ENCODE measurements around the gene CERS4. TPM values are rescaled to one million over a fixed set of nuclear protein-coding genes. Genes with fewer than 3 reads are reported as not detected.
A peak's percentile ranks its signal among the peaks of the same experiment; 100 is the strongest.
"Not testable (repeated sequence)": the region's sequence is repeated elsewhere in the genome, so short reads cannot be mapped to it uniquely, and the experiment has no call there.

The CERS4 gene
- total RNA-seq, 2 experiments from 2014 or later: 32.5 to 32.8 TPM

GRCh38 chr19:8240274-8241229 lies 31.4 kb downstream of the CERS4 start:
- POLR2A ChIA-PET: interaction anchor here (0.6 to 3.1 kb wide), 2 partner anchors 27 to 31 kb away, joined by 3 to 9 read pairs; partner anchors contain the start of gene CERS4
- Mint-ChIP-seq H3K4me3 (peak overlapping the region; percentile 61), H3K4me1 (peaks cover 24% of the 10 kb centered on the region), H3K36me3 (peaks cover 44% of the 10 kb centered on the region), H3K27me3 (no peaks in the 10 kb centered on the region), H3K9me3 (peaks cover 13% of the 10 kb centered on the region), H3K27ac (peak overlapping the region; percentile 77)
- DNase-seq: peak; percentile 72
- peak; percentile 87 for ATAC-seq (ENCODE audit: low read depth)

- Mint-ChIP-seq H3K9me3 (peaks cover 13% of the 10 kb centered on the region), H3K27me3 (no peaks in the 10 kb centered on the region), H3K36me3 (peaks cover 47% of the 10 kb centered on the region), H3K27ac (no peak overlapping the region), H3K4me1 (peaks cover 24% of the 10 kb centered on the region), H3K4me3 (no peak overlapping the region)
- DNase-seq (no peak), ATAC-seq (ENCODE audit: low read depth) (no peak)
- POLR2A ChIA-PET: interaction anchor here (0.5 to 3.1 kb wide), 3 partner anchors 25 to 149 kb away, joined by 3 to 9 read pairs (median 3); partner anchors contain the start of gene CERS4
Measured at GRCh38 chr19:8241646-8242045, 32.5 kb downstream of the CERS4 start.

- Mint-ChIP-seq H3K4me3 (no peak overlapping the region), H3K27me3 (peaks cover under 1% of the 10 kb centered on the region), H3K27ac (no peak overlapping the region), H3K36me3 (peaks cover 47% of the 10 kb centered on the region), H3K4me1 (peaks cover 22% of the 10 kb centered on the region), H3K9me3 (peaks cover 13% of the 10 kb centered on the region)
- ATAC-seq (ENCODE audit: low read depth) (no peak), DNase-seq (no peak)
- POLR2A ChIA-PET: interaction anchor here (0.6 to 3.1 kb wide), 3 partner anchors 25 to 235 kb away, joined by 3 to 9 read pairs (median 4); partner anchors contain the start of gene CERS4
Measured at GRCh38 chr19:8242211-8242821, 33.1 kb downstream of the CERS4 start.

DNA sequence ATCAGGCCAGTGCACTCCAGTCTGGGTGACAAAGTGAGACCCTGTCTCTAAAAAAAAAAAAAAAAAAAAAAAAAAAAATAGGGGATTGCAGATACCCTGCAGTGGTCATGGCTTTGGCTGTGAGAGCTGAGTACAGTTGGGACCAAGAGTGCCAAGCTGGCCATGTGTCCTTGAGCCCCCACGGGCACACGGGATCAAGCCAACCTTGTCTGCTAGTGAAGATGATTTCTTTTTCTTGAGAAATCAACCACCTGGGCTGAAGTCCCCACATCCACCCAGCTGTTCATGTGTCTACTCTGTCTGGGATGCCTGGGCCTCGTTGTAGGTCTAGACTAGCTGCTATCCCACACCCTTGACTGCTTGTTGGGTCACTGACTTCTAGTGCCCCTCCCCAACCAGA lies 34.0 kb downstream of the CERS4 start:
- H3K4me3 Mint-ChIP-seq: no peak overlapping the region
- H3K27ac Mint-ChIP-seq: no peak overlapping the region
- DNase-seq: no peak
- peaks cover 51% of the 10 kb centered on the region for H3K36me3 Mint-ChIP-seq
- peaks cover 15% of the 10 kb centered on the region for H3K9me3 Mint-ChIP-seq
- no peak for ATAC-seq (ENCODE audit: low read depth)
- peaks cover 24% of the 10 kb centered on the region for H3K4me1 Mint-ChIP-seq
- POLR2A ChIA-PET: interaction anchor here (0.5 to 3.1 kb wide), 4 partner anchors 9 to 236 kb away, joined by 3 to 9 read pairs (median 4); partner anchors contain the start of gene CERS4
- peaks cover 2% of the 10 kb centered on the region for H3K27me3 Mint-ChIP-seq

DNA sequence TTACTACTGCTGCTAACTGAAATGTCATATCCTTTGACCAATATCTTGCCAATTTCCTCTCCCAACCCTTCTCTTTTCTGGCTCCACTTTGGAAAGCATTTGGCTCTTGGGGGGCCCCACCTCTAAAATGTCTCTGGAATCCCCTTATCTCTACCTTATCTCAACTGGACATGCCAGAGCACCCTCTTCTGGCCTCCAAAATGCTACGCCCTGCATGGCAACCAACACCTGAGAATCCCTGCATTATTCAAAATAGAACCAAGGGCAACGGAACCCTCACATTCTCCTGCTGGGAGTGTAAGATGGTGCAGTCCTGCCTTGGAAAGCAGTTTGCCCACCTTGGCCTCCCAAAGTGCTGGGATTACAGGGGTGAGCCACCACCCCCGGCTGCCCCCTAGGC lies 35.3 kb downstream of the CERS4 start:
- peaks cover 24% of the 10 kb centered on the region for H3K9me3 Mint-ChIP-seq
- peaks cover 2% of the 10 kb centered on the region for H3K27me3 Mint-ChIP-seq
- POLR2A ChIA-PET: no interaction called here
- ATAC-seq (ENCODE audit: low read depth): no peak
- H3K36me3 Mint-ChIP-seq: peaks cover 57% of the 10 kb centered on the region
- H3K27ac Mint-ChIP-seq: no peak overlapping the region
- H3K4me3 Mint-ChIP-seq: no peak overlapping the region
- no peak for DNase-seq
- H3K4me1 Mint-ChIP-seq: peaks cover 29% of the 10 kb centered on the region

DNA sequence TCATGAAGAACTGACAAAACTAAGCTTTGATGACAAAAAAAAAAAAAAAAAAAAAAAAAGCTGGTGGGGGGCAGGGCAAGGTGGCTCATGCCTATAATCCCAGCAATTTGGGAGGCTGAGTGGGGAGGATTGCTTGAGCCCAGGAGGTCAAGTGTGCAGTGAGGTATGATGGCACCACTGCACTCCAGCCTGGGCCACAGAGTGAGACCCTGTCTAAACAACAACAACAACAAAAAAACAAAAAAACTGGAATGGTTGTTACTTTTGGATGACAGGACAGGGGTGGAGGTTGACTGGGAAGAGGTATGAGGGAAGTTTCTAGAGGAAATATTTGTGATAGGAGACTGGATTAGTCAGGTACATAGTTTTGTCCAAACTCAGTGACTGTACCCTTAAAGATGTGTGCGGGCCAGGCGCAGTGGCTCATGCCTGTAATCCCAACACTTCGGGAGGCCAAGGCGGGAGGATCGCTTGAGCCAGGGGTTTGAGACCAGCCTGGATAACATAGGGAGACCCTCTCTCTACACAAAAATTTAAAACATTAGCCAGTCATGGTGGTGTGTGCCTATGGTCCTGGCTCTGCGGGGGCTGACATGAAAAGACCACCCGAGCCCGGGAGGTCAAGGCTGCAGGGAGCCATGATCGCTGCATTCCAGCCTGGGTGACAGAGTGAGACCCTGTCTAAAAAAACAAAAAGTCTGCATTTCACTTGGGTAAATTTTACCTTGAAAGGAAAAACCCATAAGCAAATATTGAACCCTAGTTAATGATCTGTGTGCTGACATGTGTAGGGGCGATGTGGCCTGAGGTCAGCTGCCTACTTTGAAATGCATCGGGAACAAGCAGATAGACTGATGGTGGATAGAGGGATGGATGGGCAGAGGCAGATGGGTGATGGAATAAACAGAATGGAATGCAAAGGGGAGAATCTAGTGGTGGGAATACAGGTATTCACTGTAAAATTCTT lies 37.0 kb downstream of the CERS4 start:
- POLR2A ChIA-PET: no interaction called here
- H3K27ac Mint-ChIP-seq: no peak overlapping the region
- no peak for ATAC-seq (ENCODE audit: low read depth)

GRCh38 chr19:8247129-8247890 lies 38.1 kb downstream of the CERS4 start:
- not testable (repeated sequence) for H3K4me3 Mint-ChIP-seq; H3K27me3 Mint-ChIP-seq; H3K27ac Mint-ChIP-seq; DNase-seq; ATAC-seq (ENCODE audit: low read depth)
- H3K4me1 Mint-ChIP-seq: peaks cover 13% of the 10 kb centered on the region
- H3K36me3 Mint-ChIP-seq: peaks cover 37% of the 10 kb centered on the region
- POLR2A ChIA-PET: interaction anchor here (0.7 kb wide), 1 partner anchor 14 kb away, joined by 3 read pairs; no protein-coding TSS in a partner anchor
- H3K9me3 Mint-ChIP-seq: peaks cover 18% of the 10 kb centered on the region

More for the DNA sequence above, 37.0 kb downstream of the CERS4 start:
- H3K27me3 Mint-ChIP-seq: peaks cover 2% of the 10 kb centered on the region
- DNase-seq: no peak
- H3K4me3 Mint-ChIP-seq: no peak overlapping the region
- peaks cover 18% of the 10 kb centered on the region for H3K9me3 Mint-ChIP-seq
- peaks cover 46% of the 10 kb centered on the region for H3K36me3 Mint-ChIP-seq
- H3K4me1 Mint-ChIP-seq: peaks cover 17% of the 10 kb centered on the region

GRCh38 chr19:8248348-8249328 lies 39.5 kb downstream of the CERS4 start:
- Mint-ChIP-seq H3K27me3 (peaks cover 2% of the 10 kb centered on the region), H3K9me3 (peaks cover 13% of the 10 kb centered on the region), H3K4me3 (no peak overlapping the region), H3K4me1 (peaks cover 15% of the 10 kb centered on the region), H3K36me3 (peaks cover 27% of the 10 kb centered on the region), H3K27ac (peak overlapping the region; percentile 8)
- DNase-seq (no peak), ATAC-seq (ENCODE audit: low read depth) (no peak)
- POLR2A ChIA-PET: no interaction called here

DNA sequence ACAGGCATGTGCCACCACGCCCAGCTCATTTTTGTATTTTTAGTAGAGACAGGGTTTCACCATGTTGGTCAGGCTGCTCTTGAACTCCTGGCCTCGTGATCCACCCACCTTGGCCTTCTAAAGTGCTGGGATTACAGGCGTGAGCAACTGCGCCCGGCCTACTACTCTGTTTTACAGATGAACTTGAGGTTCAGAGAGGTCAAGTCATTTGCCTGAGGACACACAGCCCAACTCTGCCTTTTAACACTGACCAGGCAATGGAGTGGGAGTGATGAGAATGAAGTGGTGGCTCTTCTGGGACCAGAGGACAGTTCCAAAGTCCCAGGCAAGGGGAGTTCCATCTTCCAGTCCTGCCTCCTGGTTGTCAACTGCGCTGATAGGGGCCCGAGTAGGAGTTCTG lies 41.4 kb downstream of the CERS4 start:
- no peak for DNase-seq
- Mint-ChIP-seq H3K27me3 (peaks cover 2% of the 10 kb centered on the region), H3K36me3 (peaks cover 18% of the 10 kb centered on the region), H3K9me3 (peaks cover 10% of the 10 kb centered on the region), H3K27ac (no peak overlapping the region), H3K4me3 (no peak overlapping the region), H3K4me1 (peaks cover 8% of the 10 kb centered on the region)
- POLR2A ChIA-PET: interaction anchor here (1.0 kb wide), 1 partner anchor 92 kb away, joined by 3 read pairs; no protein-coding TSS in a partner anchor
- ATAC-seq (ENCODE audit: low read depth): no peak

DNA sequence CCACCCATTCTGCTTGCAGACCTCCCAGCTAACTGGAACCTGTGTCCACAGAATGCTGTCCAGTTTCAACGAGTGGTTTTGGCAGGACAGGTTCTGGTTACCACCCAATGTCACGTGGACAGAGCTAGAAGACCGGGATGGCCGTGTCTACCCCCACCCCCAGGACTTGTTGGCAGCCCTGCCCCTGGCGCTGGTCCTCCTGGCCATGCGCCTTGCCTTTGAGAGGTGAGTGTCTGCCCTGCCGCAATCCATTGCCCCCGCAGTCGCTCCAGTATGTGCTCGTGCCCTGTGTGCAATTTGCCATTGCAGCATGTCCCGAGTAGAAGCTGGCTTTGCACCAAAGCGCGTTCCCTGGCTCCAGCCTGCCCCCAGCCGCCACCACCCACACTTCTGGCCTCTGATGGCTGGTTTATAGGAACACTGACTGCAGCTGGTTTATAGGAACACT lies 41.9 kb downstream of the CERS4 start:
- ATAC-seq (ENCODE audit: low read depth): no peak
- POLR2A ChIA-PET: interaction anchor here (0.6 to 1.0 kb wide), 2 partner anchors 15 to 93 kb away, joined by 3 read pairs; no protein-coding TSS in a partner anchor
- H3K4me3 Mint-ChIP-seq: no peak overlapping the region

More for the DNA sequence above, 41.9 kb downstream of the CERS4 start:
- no peak for DNase-seq
- Mint-ChIP-seq H3K4me1 (peaks cover 8% of the 10 kb centered on the region), H3K36me3 (peaks cover 19% of the 10 kb centered on the region), H3K27ac (no peak overlapping the region), H3K27me3 (peaks cover 2% of the 10 kb centered on the region), H3K9me3 (peaks cover 10% of the 10 kb centered on the region)
